Esophagus muscularis mucosa (tissue), 4 donors: ENCODE results near the gene ATF6. TPM values are rescaled to one million over a fixed set of nuclear protein-coding genes. Genes with fewer than 3 reads are reported as not detected.

Source experiments
- DNase-seq: peaks from one replicate; pipeline ENCODE4 v3.0.0-alpha.2; 2017; ENCODE audit errors: extremely low spot score
- H3K27ac ChIP-seq, 4 donors: fragments of 200-600 bp; sonication (generic); replicated peaks in 1 of 4; 1 replicate in 3 of 4; 2 replicates in 1 of 4; pipeline ENCODE4 v1.5.1; 2016 to 2019; ENCODE audit warnings: mild to moderate bottlenecking in 1 of 4
- H3K27me3 ChIP-seq, 4 donors: fragments of 200-600 bp; sonication (generic); one replicate each; pipeline versions ENCODE4 v1.5.1 to v1.6.0; 2016 to 2019
- H3K36me3 ChIP-seq, 4 donors: fragments of 200-600 bp; sonication (generic); one replicate each; pipeline ENCODE4 v1.5.1; 2016 to 2019
- H3K4me1 ChIP-seq, 4 donors: fragments of 200-600 bp; sonication (generic); one replicate each; pipeline ENCODE4 v1.5.1; 2016 to 2019
- H3K4me3 ChIP-seq, 4 donors: fragments of 200-600 bp; sonication (generic); 1 replicate in 2 of 4; 2 replicates in 2 of 4; pipeline ENCODE4 v1.5.1; 2016 to 2019; ENCODE audit warnings: mild to moderate bottlenecking in 4 of 4, moderate library complexity in 1 of 4
- H3K9me3 ChIP-seq, 4 donors: fragments of 200-600 bp; sonication (generic); 1 replicate in 3 of 4; 2 replicates in 1 of 4; pipeline ENCODE4 v1.5.1; 2016 to 2019
- EP300 ChIP-seq: sonication (generic); formaldehyde crosslinking; IDR thresholded peaks from one replicate; pipeline ENCODE4 v1.6.1; 2017; ENCODE audit warnings: antibody characterized with exemption
- POLR2A ChIP-seq: fragments of 450-650 bp; IDR thresholded peaks from one replicate; pipeline ENCODE4 v1.6.1; 2017; ENCODE audit warnings: antibody characterized with exemption, moderate library complexity, mild to moderate bottlenecking, low read depth
- POLR2AphosphoS5 ChIP-seq, 2 donors: sonication (generic); formaldehyde crosslinking; IDR thresholded peaks; one replicate each; pipeline ENCODE4 v1.6.1; 2017; ENCODE audit warnings: antibody characterized with exemption in 2 of 2
- WGBS: methylation state at CpG from one replicate; pipeline ENCODE4 v1.1.5; 2018; 5-methylcytosine and 5-hydroxymethylcytosine counted together
- intact Hi-C: fragments of 100-400 bp; cut with DNase I; formaldehyde crosslinking; loops from one replicate; pipeline ENCODE4 v1.15.1; 2023
- total RNA-seq, 4 donors: library from RNA; depleted of rRNA; stranded (reverse); fragments of >200 nt; gene quantifications; one replicate each; pipeline versions ENCODE4 v1.1.0 to v1.2.1, GENCODE V29; 2016
- TF ChIP-seq, protein P1 (sequence below), 3 experiments: fragments of 200-600 bp in 2 of 3; fragments of 450-650 bp in 1 of 3; sonication (generic) in 2 of 3; IDR thresholded peaks; one replicate each; pipeline ENCODE4 v1.5.1; 2017 to 2019; ENCODE audit warnings: antibody characterized with exemption in 3 of 3, mild to moderate bottlenecking in 2 of 3, moderate library complexity in 1 of 3

ATF6 gene
- total RNA-seq, 4 donors from 2014 or later: 24.5 to 30.6 (median 27.4) TPM

DNA sequence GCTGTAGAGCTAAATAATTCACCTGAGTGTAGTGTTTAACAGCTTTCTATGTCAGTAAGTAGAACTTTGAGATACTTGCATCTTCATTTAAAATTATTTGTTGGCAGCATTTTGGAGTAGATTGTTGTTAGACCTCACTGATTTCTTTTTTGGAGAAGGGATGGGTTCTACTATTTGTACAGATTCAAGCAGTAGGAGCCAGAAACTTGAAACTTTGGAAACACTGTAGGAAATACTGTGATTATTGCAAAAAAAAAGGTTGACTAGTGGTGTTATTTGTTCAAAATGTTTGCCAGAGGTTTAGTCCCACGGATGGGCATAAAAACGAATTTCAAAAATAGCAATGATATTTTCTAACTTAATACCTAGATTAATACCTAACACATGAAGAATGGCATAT is 102.7 kb downstream of the ATF6 start:
- Histone ChIP-seq H3K4me3 (no peak overlapping the region), H3K36me3 (peaks cover 0 to 20% (median 6%) of the 10 kb centered on the region in 4 donors), H3K4me1 (peaks cover 0 to 18% (median 9%) of the 10 kb centered on the region in 4 donors), H3K27ac (no peak overlapping the region), H3K27me3 (no peaks in the 10 kb centered on the region), H3K9me3 (no peaks in the 10 kb centered on the region)
- no peak for TF ChIP-seq POLR2AphosphoS5 (IDR thresholded peaks at IDR 0.05)
- TF ChIP-seq, protein P1, sequence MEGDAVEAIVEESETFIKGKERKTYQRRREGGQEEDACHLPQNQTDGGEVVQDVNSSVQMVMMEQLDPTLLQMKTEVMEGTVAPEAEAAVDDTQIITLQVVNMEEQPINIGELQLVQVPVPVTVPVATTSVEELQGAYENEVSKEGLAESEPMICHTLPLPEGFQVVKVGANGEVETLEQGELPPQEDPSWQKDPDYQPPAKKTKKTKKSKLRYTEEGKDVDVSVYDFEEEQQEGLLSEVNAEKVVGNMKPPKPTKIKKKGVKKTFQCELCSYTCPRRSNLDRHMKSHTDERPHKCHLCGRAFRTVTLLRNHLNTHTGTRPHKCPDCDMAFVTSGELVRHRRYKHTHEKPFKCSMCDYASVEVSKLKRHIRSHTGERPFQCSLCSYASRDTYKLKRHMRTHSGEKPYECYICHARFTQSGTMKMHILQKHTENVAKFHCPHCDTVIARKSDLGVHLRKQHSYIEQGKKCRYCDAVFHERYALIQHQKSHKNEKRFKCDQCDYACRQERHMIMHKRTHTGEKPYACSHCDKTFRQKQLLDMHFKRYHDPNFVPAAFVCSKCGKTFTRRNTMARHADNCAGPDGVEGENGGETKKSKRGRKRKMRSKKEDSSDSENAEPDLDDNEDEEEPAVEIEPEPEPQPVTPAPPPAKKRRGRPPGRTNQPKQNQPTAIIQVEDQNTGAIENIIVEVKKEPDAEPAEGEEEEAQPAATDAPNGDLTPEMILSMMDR (IDR thresholded peaks at IDR 0.05): no peak
- no peak for TF ChIP-seq EP300
- no peak for TF ChIP-seq POLR2A
- intact Hi-C loops: no loop called here
- no peak for DNase-seq
- whole genome bisulfite sequencing: 86% methylated on average over 2 of the region's 2 CpGs

DNA sequence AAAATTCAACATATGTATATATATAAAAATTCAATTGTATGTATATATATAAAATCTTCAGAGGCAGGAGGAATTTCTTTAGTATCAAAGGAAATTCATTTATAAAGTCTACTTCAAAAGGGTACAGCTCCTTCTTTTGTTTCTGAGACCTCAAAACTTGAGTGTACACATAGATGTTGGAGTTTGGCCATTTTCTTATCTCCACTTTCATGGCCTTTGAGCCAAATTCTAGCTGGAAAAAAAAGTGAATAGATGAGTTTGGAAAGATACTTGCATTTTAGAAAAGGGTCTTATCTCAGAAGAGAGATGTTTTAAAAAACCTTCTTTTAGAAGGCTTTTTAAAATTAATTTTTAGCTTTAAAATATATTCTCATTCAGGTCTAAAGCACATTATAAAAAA is 103.2 kb downstream of the ATF6 start:
- Histone ChIP-seq H3K36me3 (peaks cover 0 to 16% (median 4%) of the 10 kb centered on the region in 4 donors), H3K4me1 (peaks cover 0 to 14% (median 5%) of the 10 kb centered on the region in 4 donors), H3K27ac (no peak overlapping the region), H3K9me3 (no peaks in the 10 kb centered on the region), H3K27me3 (no peaks in the 10 kb centered on the region), H3K4me3 (no peak overlapping the region)
- TF ChIP-seq POLR2AphosphoS5 (IDR thresholded peaks at IDR 0.05) (no peak), EP300 (no peak), POLR2A (no peak)
- TF ChIP-seq, protein P1 (IDR thresholded peaks at IDR 0.05): no peak
- DNase-seq: no peak
- intact Hi-C loops: no loop called here

DNA sequence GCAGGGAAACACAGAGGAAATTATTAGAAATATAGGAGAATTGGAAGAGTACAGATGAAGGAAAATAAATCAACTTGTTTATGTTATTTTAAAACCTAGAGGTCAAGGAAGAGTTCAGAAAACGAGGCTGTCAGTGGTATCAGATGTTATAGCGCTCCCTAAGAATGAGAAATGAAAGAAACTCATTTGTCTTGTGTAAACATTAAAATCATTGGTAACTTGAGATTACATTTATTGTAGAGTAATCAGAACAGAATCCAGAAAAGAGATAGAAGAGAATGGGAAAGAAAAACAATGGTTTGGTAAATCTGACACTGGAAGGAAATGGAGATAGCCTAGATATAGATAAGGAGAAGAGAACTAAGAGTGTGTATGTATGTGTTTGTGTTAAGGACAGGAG is 106.4 kb downstream of the ATF6 start:
- no peak overlapping the region for H3K27ac ChIP-seq
- no peaks in the 10 kb centered on the region for H3K9me3 ChIP-seq
- no peaks in the 10 kb centered on the region for H3K4me1 ChIP-seq
- no peak for DNase-seq
- H3K36me3 ChIP-seq: peaks cover 0 to 9% (median 0%) of the 10 kb centered on the region in 4 donors
- WGBS: 80% methylated on average over 2 of the region's 2 CpGs
- H3K27me3 ChIP-seq: no peaks in the 10 kb centered on the region
- TF ChIP-seq, protein P1 (IDR thresholded peaks at IDR 0.05): no peak
- no peak overlapping the region for H3K4me3 ChIP-seq
- intact Hi-C loops: no loop called here

DNA sequence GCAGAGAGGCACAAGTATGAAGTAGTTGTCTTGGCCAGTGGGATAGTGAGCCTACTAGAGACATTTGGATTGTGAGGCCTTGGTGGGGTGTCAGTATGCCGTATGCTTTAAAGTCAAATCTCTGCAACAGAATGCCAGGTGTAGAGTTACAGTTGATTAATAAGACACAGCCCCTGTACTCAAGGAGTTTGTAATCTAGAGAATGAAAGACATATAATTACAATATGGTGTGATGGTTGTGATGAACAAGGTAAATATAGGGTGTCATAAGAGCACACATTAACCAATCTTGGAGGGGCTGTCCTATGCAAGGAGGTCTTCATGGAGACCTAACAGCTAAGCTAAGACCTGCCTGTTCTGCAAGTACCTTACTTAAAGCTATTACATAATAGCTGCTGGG is 113.1 kb downstream of the ATF6 start:
- TF ChIP-seq POLR2A (no peak), POLR2AphosphoS5 (IDR thresholded peaks at IDR 0.05) (no peak), EP300 (no peak)
- TF ChIP-seq, protein P1 (IDR thresholded peaks at IDR 0.05): no peak
- no peaks in the 10 kb centered on the region for H3K9me3 ChIP-seq
- intact Hi-C loops: no loop called here
- DNase-seq: no peak
- H3K4me1 ChIP-seq: peaks cover 0 to 5% (median under 1%) of the 10 kb centered on the region in 4 donors
- no peak overlapping the region for H3K27ac ChIP-seq
- no peaks in the 10 kb centered on the region for H3K27me3 ChIP-seq
- no peak overlapping the region for H3K4me3 ChIP-seq
- H3K36me3 ChIP-seq: no peaks in the 10 kb centered on the region
- whole genome bisulfite sequencing: 93% methylated on average over 1 of the region's 1 CpG

DNA sequence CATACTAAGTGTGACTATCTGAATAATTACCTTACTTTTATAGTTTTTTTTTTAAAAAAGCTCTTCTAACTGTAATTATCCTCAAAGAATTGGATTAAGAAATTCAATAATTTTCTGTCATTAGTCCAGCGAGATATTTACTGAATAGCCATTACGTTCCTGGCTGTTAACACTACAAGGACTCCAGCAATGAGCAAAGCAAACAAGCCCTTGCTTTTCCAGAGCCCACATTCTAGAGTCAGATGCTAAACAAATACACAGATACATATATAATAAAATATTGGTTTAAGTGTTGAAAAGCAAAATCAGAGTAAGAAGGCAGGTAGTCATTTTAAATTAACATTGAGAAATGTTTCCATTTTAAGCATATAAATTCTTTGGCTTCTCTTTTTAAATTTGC is 118.4 kb downstream of the ATF6 start:
- intact Hi-C loops: no loop called here
- peaks cover 0 to 24% (median 2%) of the 10 kb centered on the region in 4 donors for H3K36me3 ChIP-seq
- WGBS: 70% methylated on average over 2 of the region's 2 CpGs

More for the DNA sequence above, 118.4 kb downstream of the ATF6 start:
- H3K4me3 ChIP-seq: no peak overlapping the region
- peaks cover 0 to 24% (median 15%) of the 10 kb centered on the region in 4 donors for H3K4me1 ChIP-seq
- no peak for DNase-seq
- H3K9me3 ChIP-seq: no peaks in the 10 kb centered on the region
- H3K27me3 ChIP-seq: no peaks in the 10 kb centered on the region
- TF ChIP-seq, protein P1 (IDR thresholded peaks at IDR 0.05): no peak
- TF ChIP-seq EP300 (no peak), POLR2A (no peak), POLR2AphosphoS5 (IDR thresholded peaks at IDR 0.05) (no peak)
- peak overlapping the region in 1 of 4 donors; percentile 38 for H3K27ac ChIP-seq
